Measurements from ENCODE around the gene P3H2. TPM values are rescaled to one million over a fixed set of nuclear protein-coding genes. Genes with fewer than 3 reads are reported as not detected.

P3H2 gene
- total RNA-seq, 1 experiment from 2014 or later: 7.9 TPM

- no peak for DNase-seq (ENCODE audit: low read depth)
These were observed 102.2 kb downstream of the P3H2 start for GRCh38 chr3:190018460-190018859.

- DNase-seq (ENCODE audit: low read depth): peak; percentile 85
These were observed 103.0 kb downstream of the P3H2 start for GRCh38 chr3:190017521-190018288.

- DNase-seq (ENCODE audit: low read depth): peak; percentile 76
These were observed 103.7 kb downstream of the P3H2 start for GRCh38 chr3:190016966-190017365.

GRCh38 chr3:190014940-190015339 lies 105.8 kb downstream of the P3H2 start:
- DNase-seq (ENCODE audit: low read depth): no peak

- no peak for DNase-seq (ENCODE audit: low read depth)
These were observed 106.5 kb downstream of the P3H2 start for GRCh38 chr3:190013943-190014924.

- DNase-seq (ENCODE audit: low read depth): no peak
These were observed 107.9 kb downstream of the P3H2 start for GRCh38 chr3:190012784-190013183.

- DNase-seq (ENCODE audit: low read depth): peak; percentile 62
These were observed 108.3 kb downstream of the P3H2 start for GRCh38 chr3:190012314-190012782.

- no peak for DNase-seq (ENCODE audit: low read depth)
These were observed 110.2 kb downstream of the P3H2 start for GRCh38 chr3:190010486-190010885.

- no peak for DNase-seq (ENCODE audit: low read depth)
These were observed 111.1 kb downstream of the P3H2 start for GRCh38 chr3:190009614-190010013.

- no peak for DNase-seq (ENCODE audit: low read depth)
These were observed 112.3 kb downstream of the P3H2 start for GRCh38 chr3:190008432-190008831.

GRCh38 chr3:190005343-190006113 lies 115.2 kb downstream of the P3H2 start:
- DNase-seq (ENCODE audit: low read depth): no peak

- no peak for DNase-seq (ENCODE audit: low read depth)
These were observed 116.0 kb downstream of the P3H2 start for GRCh38 chr3:190004656-190005055.

- peak; percentile 94 for DNase-seq (ENCODE audit: low read depth)
These were observed 117.0 kb downstream of the P3H2 start for GRCh38 chr3:190003681-190004123.

GRCh38 chr3:190003068-190003467 lies 117.6 kb downstream of the P3H2 start:
- DNase-seq (ENCODE audit: low read depth): no peak

GRCh38 chr3:190001426-190001825 lies 119.3 kb downstream of the P3H2 start:
- DNase-seq (ENCODE audit: low read depth): peak; percentile 77

- DNase-seq (ENCODE audit: low read depth): no peak
These were observed 119.9 kb downstream of the P3H2 start for GRCh38 chr3:190000861-190001196.

GRCh38 chr3:190000187-190000860 lies 120.4 kb downstream of the P3H2 start:
- DNase-seq (ENCODE audit: low read depth): no peak

- DNase-seq (ENCODE audit: low read depth): no peak
These were observed 121.0 kb downstream of the P3H2 start for GRCh38 chr3:189999718-190000117.

- DNase-seq (ENCODE audit: low read depth): peak; percentile 97
These were observed 125.6 kb downstream of the P3H2 start for GRCh38 chr3:189995129-189995528.

GRCh38 chr3:189990826-189991225 lies 129.9 kb downstream of the P3H2 start:
- no peak for DNase-seq (ENCODE audit: low read depth)

- no peak for DNase-seq (ENCODE audit: low read depth)
These were observed 131.8 kb downstream of the P3H2 start for GRCh38 chr3:189988854-189989253.

Measured in LHCN-M2 (cell line).